ENCODE measurements around the gene FRMD4B.
"Not testable (repeated sequence)": the region's sequence is repeated elsewhere in the genome, so short reads cannot be mapped to it uniquely, and the experiment has no call there.

The FRMD4B gene

DNA sequence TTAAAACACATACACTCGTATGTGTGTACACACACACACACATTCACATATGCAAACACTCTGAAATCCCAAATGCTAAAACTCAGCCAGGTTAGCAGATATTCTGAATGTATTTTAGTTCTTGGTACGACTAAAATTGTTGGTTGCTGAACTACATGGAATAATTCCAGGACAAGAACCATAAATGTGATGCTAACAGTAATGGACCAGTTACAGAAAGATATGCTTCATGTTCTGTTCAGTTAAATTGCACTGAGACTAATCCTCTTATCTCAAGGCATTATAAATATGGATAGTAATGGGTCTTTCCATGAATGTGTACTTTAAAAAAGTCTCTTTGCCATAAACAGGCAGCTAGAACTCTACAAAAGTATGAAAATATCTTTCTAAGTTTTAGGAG lies 113.3 kb downstream of the FRMD4B start:
- H3K27ac ChIP-seq: no peak overlapping the region
- H3K4me3 ChIP-seq: no peak overlapping the region
- no peaks in the 10 kb centered on the region for H3K4me1 ChIP-seq
- no peaks in the 10 kb centered on the region for H3K9me3 ChIP-seq
- DNase-seq: no peak
- H3K27me3 ChIP-seq: no peaks in the 10 kb centered on the region
- intact Hi-C loops (cut with DNase I; ENCODE audit: low total_unique reads): no loop called here
- TF ChIP-seq, protein P1, sequence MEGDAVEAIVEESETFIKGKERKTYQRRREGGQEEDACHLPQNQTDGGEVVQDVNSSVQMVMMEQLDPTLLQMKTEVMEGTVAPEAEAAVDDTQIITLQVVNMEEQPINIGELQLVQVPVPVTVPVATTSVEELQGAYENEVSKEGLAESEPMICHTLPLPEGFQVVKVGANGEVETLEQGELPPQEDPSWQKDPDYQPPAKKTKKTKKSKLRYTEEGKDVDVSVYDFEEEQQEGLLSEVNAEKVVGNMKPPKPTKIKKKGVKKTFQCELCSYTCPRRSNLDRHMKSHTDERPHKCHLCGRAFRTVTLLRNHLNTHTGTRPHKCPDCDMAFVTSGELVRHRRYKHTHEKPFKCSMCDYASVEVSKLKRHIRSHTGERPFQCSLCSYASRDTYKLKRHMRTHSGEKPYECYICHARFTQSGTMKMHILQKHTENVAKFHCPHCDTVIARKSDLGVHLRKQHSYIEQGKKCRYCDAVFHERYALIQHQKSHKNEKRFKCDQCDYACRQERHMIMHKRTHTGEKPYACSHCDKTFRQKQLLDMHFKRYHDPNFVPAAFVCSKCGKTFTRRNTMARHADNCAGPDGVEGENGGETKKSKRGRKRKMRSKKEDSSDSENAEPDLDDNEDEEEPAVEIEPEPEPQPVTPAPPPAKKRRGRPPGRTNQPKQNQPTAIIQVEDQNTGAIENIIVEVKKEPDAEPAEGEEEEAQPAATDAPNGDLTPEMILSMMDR (IDR thresholded peaks at IDR 0.05): no peak
- H3K36me3 ChIP-seq: no peaks in the 10 kb centered on the region

- DNase-seq: no peak
- Histone ChIP-seq H3K4me3 (no peak overlapping the region), H3K27ac (no peak overlapping the region), H3K27me3 (no peaks in the 10 kb centered on the region), H3K9me3 (no peaks in the 10 kb centered on the region), H3K4me1 (no peaks in the 10 kb centered on the region), H3K36me3 (no peaks in the 10 kb centered on the region)
- intact Hi-C loops (cut with DNase I; ENCODE audit: low total_unique reads): no loop called here
- TF ChIP-seq, protein P1 (IDR thresholded peaks at IDR 0.05): no peak
These were observed 114.8 kb downstream of the FRMD4B start for GRCh38 chr3:69271098-69271497.

DNA sequence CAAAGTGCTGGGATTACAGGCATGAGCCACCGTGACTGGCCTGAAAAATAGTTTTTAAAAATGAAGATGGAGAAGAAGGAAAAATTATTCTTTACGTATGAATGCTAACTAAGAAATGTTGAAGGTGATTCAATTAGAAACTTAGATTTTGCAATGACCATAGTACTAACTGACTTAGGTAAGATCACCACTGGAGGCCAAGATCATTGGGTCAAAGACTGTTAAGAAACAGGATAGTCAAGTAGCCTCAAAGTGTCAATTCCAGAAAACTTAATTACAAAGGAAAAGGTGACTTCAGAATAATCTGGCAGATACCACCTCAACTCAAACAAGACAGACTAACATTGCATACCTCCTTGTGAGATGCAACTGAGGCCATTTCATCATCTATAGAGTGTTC lies 119.3 kb downstream of the FRMD4B start:
- H3K4me3 ChIP-seq: no peak overlapping the region
- intact Hi-C loops (cut with DNase I; ENCODE audit: low total_unique reads): no loop called here
- H3K4me1 ChIP-seq: no peaks in the 10 kb centered on the region
- DNase-seq: no peak
- TF ChIP-seq, protein P1 (IDR thresholded peaks at IDR 0.05): no peak
- H3K9me3 ChIP-seq: no peaks in the 10 kb centered on the region
- H3K27me3 ChIP-seq: no peaks in the 10 kb centered on the region
- no peaks in the 10 kb centered on the region for H3K36me3 ChIP-seq
- no peak overlapping the region for H3K27ac ChIP-seq

- H3K9me3 ChIP-seq; H3K27me3 ChIP-seq; H3K36me3 ChIP-seq; intact Hi-C loops (cut with DNase I; ENCODE audit: low total_unique reads); H3K4me3 ChIP-seq; DNase-seq; H3K4me1 ChIP-seq; H3K27ac ChIP-seq: not testable (repeated sequence)
These were observed 119.8 kb downstream of the FRMD4B start for GRCh38 chr3:69266071-69266470.

- intact Hi-C loops (cut with DNase I; ENCODE audit: low total_unique reads); H3K9me3 ChIP-seq; H3K27me3 ChIP-seq; H3K27ac ChIP-seq; H3K4me1 ChIP-seq; H3K4me3 ChIP-seq; DNase-seq; H3K36me3 ChIP-seq: not testable (repeated sequence)
These were observed 125.0 kb downstream of the FRMD4B start for GRCh38 chr3:69260843-69261405.

GRCh38 chr3:69260216-69260787 lies 125.6 kb downstream of the FRMD4B start:
- no peaks in the 10 kb centered on the region for H3K4me1 ChIP-seq
- TF ChIP-seq, protein P1 (IDR thresholded peaks at IDR 0.05): no peak
- DNase-seq: no peak
- H3K27me3 ChIP-seq: no peaks in the 10 kb centered on the region
- no peak overlapping the region for H3K4me3 ChIP-seq
- H3K27ac ChIP-seq: no peak overlapping the region
- H3K9me3 ChIP-seq: no peaks in the 10 kb centered on the region
- H3K36me3 ChIP-seq: no peaks in the 10 kb centered on the region
- intact Hi-C loops (cut with DNase I; ENCODE audit: low total_unique reads): no loop called here

DNA sequence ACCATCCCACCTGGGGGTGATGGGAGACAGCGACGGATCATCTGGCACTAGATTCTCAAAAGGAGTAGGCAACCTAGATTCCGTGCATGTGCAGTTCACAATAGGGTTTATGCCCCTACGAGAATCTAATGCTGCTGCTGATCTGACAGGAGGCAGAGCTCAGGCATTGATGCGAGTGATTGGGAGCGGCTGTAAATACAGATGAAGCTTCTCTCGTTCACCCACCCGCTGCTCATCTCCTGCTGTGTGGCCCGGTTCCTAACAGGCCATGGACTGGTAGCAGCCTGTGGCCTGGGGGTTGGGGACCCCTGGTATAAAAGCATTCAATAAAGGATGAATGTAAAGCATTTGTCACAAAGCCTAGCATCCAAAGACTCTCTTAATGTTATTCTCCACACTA lies 126.8 kb downstream of the FRMD4B start:
- TF ChIP-seq, protein P1 (IDR thresholded peaks at IDR 0.05): no peak
- Histone ChIP-seq H3K27ac (no peak overlapping the region), H3K36me3 (no peaks in the 10 kb centered on the region), H3K9me3 (no peaks in the 10 kb centered on the region), H3K27me3 (no peaks in the 10 kb centered on the region), H3K4me3 (no peak overlapping the region), H3K4me1 (no peaks in the 10 kb centered on the region)
- no peak for DNase-seq
- intact Hi-C loops (cut with DNase I; ENCODE audit: low total_unique reads): no loop called here
